ENCODE measurements around the gene MRGPRF.

The MRGPRF gene

GRCh38 chr11:69010361-69010891 is 2.6 kb downstream of the MRGPRF start:
- H3K4me3 ChIP-seq (ENCODE audit: low read depth, low read length): peak overlapping the region; percentile 41
- no peak for DNase-seq (ENCODE audit: low read depth)
- TF ChIP-seq CTCF (conservative IDR thresholded peaks at IDR 0.05; ENCODE audit: low read depth, low read length): no peak

GRCh38 chr11:69009441-69010211 is 3.4 kb downstream of the MRGPRF start:
- no peak for TF ChIP-seq CTCF (conservative IDR thresholded peaks at IDR 0.05; ENCODE audit: low read depth, low read length)
- no peak for DNase-seq (ENCODE audit: low read depth)
- no peak overlapping the region for H3K4me3 ChIP-seq (ENCODE audit: low read depth, low read length)

- TF ChIP-seq CTCF (conservative IDR thresholded peaks at IDR 0.05; ENCODE audit: low read depth, low read length): no peak
- peak; percentile 95 for DNase-seq (ENCODE audit: low read depth)
- no peak overlapping the region for H3K4me3 ChIP-seq (ENCODE audit: low read depth, low read length)
These were observed 4.2 kb downstream of the MRGPRF start for GRCh38 chr11:69008737-69009440.

- TF ChIP-seq CTCF (conservative IDR thresholded peaks at IDR 0.05; ENCODE audit: low read depth, low read length): no peak
- DNase-seq (ENCODE audit: low read depth): no peak
- no peak overlapping the region for H3K4me3 ChIP-seq (ENCODE audit: low read depth, low read length)
These were observed 5.1 kb downstream of the MRGPRF start for GRCh38 chr11:69007975-69008381.

- no peak for TF ChIP-seq CTCF (conservative IDR thresholded peaks at IDR 0.05; ENCODE audit: low read depth, low read length)
- H3K4me3 ChIP-seq (ENCODE audit: low read depth, low read length): no peak overlapping the region
- no peak for DNase-seq (ENCODE audit: low read depth)
These were observed 6.2 kb downstream of the MRGPRF start for GRCh38 chr11:69006816-69007215.

GRCh38 chr11:69005631-69006368 is 7.2 kb downstream of the MRGPRF start:
- TF ChIP-seq CTCF (conservative IDR thresholded peaks at IDR 0.05; ENCODE audit: low read depth, low read length): no peak

More at GRCh38 chr11:69005631-69006368, 7.2 kb downstream of the MRGPRF start:
- no peak for DNase-seq (ENCODE audit: low read depth)
- no peak overlapping the region for H3K4me3 ChIP-seq (ENCODE audit: low read depth, low read length)

Measured in choroid plexus epithelial cell (primary cell).